K562 (cell line): ENCODE results near the gene IDUA. TPM values are rescaled to one million over a fixed set of nuclear protein-coding genes. Genes with fewer than 3 reads are reported as not detected.
A peak's percentile ranks its signal among the peaks of the same experiment; 100 is the strongest.

Source experiments
- CBFA2T2 ChIP-seq: fragments of 450-650 bp; conservative IDR thresholded peaks from 2 replicates; pipeline ENCODE4 v1.6.1; 2017; ENCODE audit warnings: mild to moderate bottlenecking
- ETS2 ChIP-seq: IDR thresholded peaks from 2 replicates; pipeline ENCODE4 v1.6.1; 2016; ENCODE audit warnings: borderline replicate concordance, missing genetic modification characterization, mild to moderate bottlenecking, moderate library complexity, missing compliant biosample characterization; ENCODE audit not compliant: poor library complexity, severe bottlenecking
- EZH2 ChIP-seq: IDR thresholded peaks from 2 replicates; pipeline ENCODE4 v1.6.1; 2012; ENCODE audit warnings: low read depth, mild to moderate bottlenecking, inconsistent platforms, low read length, borderline replicate concordance
- HDAC1 ChIP-seq, 2 experiments: fragments of 450-650 bp; IDR thresholded peaks; 2 replicates each; pipeline ENCODE4 v1.6.1; 2016 to 2017; ENCODE audit warnings: inconsistent platforms in 1 of 2, mild to moderate bottlenecking in 1 of 2, moderate library complexity in 1 of 2
- KDM5B ChIP-seq: fragments of 200-600 bp; sonication (generic); IDR thresholded peaks from 2 replicates; pipeline ENCODE4 v1.6.1; 2012; ENCODE audit warnings: low read depth, mild to moderate bottlenecking, moderate library complexity, low read length, control low read depth, inconsistent platforms; ENCODE audit not compliant: insufficient replicate concordance
- LARP7 ChIP-seq: fragments of 450-650 bp; IDR thresholded peaks from 2 replicates; pipeline ENCODE4 v1.6.1; 2016
- NFIX ChIP-seq: fragments of 250-450 bp; sonication (Bioruptor Pico); IDR thresholded peaks from 2 replicates; pipeline ENCODE4 v1.4.0; 2020; ENCODE audit warnings: low read depth, mild to moderate bottlenecking, moderate library complexity
- POLR2AphosphoS2 ChIP-seq: IDR thresholded peaks from 2 replicates; pipeline ENCODE4 v1.6.1; 2012; ENCODE audit warnings: low read length, improper control_type of control experiment
- PURB ChIP-seq: sonication (generic); formaldehyde crosslinking; IDR thresholded peaks from 2 replicates; pipeline ENCODE4 v1.9.0; 2021; ENCODE audit warnings: low read depth, mild to moderate bottlenecking, missing genetic modification reagents
- SMARCB1 ChIP-seq: IDR thresholded peaks from 2 replicates; pipeline ENCODE4 v1.6.1; 2011; ENCODE audit warnings: improper control_type of control experiment, low read depth; ENCODE audit not compliant: insufficient read length
- SNRNP70 ChIP-seq: fragments of 200-400 bp; formaldehyde crosslinking; optimal IDR thresholded peaks from 2 replicates; pipeline ENCODE3; 2017; ENCODE audit warnings: low read depth, low read length
- XRCC4 ChIP-seq: IDR thresholded peaks from one replicate; pipeline ENCODE4 v1.6.1; 2011; ENCODE audit not compliant: insufficient read depth, insufficient read length; ENCODE audit errors: extremely low read depth
- ZNF347 ChIP-seq: fragments of 450-650 bp; formaldehyde crosslinking; IDR thresholded peaks from 2 replicates; pipeline ENCODE4 v1.4.0; 2020; ENCODE audit warnings: low read depth, mild to moderate bottlenecking, moderate library complexity
- ZNF77 ChIP-seq: fragments of 250-450 bp; sonication (Bioruptor Pico); IDR thresholded peaks from 2 replicates; pipeline ENCODE4 v1.5.0; 2020
- polyA plus RNA-seq, 8 experiments: library from polyadenylated mRNA; depleted of rRNA in 4 of 8; stranded (reverse) in 5 of 8; unstranded in 3 of 8; fragments of >200 nt; fragmentation: Nextera tagmentation in 2 of 8; fragmentation: Illumina TruSeq in 1 of 8; extraction: Ambion mirVana in 2 of 8; extraction: Trizol in 1 of 8; gene quantifications; 2 replicates each; pipeline versions ENCODE4 v1.2.1 to v1.2.3, GENCODE V29; 2011 to 2014; ENCODE audit warnings: inconsistent platforms in 1 of 8, missing spikeins in 1 of 8
- total RNA-seq, 7 experiments: library from RNA; depleted of rRNA in 6 of 7; stranded (reverse); fragments of >200 nt in 6 of 7; fragmentation: Illumina TruSeq in 2 of 7; extraction: Trizol in 2 of 7; gene quantifications; 2 replicates each; pipeline versions ENCODE4 v1.2.1 to v1.2.3, GENCODE V29; 2011 to 2021; ENCODE audit warnings: low replicate concordance in 1 of 7
- TF ChIP-seq, protein P1 (sequence below): fragments of 250-450 bp; sonication (Bioruptor Pico); IDR thresholded peaks from 2 replicates; pipeline ENCODE4 v1.4.0; 2020; ENCODE audit warnings: mild to moderate bottlenecking, moderate library complexity
- TF ChIP-seq, protein P2 (sequence below): fragments of 450-650 bp; formaldehyde crosslinking; IDR thresholded peaks from 2 replicates; pipeline ENCODE4 v1.4.0; 2022; ENCODE audit warnings: missing genetic modification characterization
- TF ChIP-seq, protein P3 (sequence below), 2 experiments: fragments of 450-650 bp; formaldehyde crosslinking in 1 of 2; IDR thresholded peaks; 2 replicates each; pipeline versions ENCODE4 v1.4.0 to v1.6.1; 2014 to 2020; ENCODE audit warnings: mild to moderate bottlenecking in 2 of 2, borderline replicate concordance in 1 of 2, low read depth in 1 of 2

The IDUA gene
- total and polyA plus RNA-seq, 9 of the 15 experiments (the other 6 are each of a cell fraction or from before 2014, with no cell fraction given) = 0.04 to 16.1 (median 1.2) TPM

DNA sequence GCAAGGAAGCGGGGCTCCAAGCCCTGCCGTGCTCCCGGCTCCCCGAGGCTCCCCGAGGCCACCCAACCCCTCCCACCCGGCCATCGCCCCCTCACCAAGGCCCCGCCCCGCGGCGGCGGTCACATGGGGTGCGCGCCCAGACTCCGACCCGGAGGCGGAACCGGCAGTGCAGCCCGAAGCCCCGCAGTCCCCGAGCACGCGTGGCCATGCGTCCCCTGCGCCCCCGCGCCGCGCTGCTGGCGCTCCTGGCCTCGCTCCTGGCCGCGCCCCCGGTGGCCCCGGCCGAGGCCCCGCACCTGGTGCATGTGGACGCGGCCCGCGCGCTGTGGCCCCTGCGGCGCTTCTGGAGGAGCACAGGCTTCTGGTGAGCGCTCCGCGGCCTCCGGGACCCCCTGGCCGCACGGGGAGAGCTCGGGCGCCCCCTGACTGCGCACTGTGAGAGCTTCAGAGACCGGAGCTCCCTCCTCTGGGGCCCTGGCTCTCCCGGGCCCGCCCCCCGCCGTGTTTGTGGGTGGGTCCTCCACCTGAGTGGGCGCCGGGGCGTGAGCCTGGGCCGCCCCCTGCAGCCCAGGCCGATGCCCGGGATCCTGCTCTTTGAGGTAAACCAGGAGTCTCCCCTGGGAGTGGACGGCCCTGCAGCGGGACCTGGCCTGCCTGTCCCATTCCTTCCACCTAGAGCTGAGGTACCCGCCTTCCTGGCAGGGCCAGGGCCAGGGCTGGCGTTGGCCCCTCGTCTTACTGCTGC lies at the start of gene IDUA (continued):
- TF ChIP-seq, protein P1, sequence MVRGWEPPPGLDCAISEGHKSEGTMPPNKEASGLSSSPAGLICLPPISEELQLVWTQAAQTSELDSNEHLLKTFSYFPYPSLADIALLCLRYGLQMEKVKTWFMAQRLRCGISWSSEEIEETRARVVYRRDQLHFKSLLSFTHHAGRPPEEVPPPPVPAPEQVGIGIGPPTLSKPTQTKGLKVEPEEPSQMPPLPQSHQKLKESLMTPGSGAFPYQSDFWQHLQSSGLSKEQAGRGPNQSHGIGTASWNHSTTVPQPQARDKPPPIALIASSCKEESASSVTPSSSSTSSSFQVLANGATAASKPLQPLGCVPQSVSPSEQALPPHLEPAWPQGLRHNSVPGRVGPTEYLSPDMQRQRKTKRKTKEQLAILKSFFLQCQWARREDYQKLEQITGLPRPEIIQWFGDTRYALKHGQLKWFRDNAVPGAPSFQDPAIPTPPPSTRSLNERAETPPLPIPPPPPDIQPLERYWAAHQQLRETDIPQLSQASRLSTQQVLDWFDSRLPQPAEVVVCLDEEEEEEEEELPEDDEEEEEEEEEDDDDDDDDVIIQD = no peak
- TF ChIP-seq, protein P2, sequence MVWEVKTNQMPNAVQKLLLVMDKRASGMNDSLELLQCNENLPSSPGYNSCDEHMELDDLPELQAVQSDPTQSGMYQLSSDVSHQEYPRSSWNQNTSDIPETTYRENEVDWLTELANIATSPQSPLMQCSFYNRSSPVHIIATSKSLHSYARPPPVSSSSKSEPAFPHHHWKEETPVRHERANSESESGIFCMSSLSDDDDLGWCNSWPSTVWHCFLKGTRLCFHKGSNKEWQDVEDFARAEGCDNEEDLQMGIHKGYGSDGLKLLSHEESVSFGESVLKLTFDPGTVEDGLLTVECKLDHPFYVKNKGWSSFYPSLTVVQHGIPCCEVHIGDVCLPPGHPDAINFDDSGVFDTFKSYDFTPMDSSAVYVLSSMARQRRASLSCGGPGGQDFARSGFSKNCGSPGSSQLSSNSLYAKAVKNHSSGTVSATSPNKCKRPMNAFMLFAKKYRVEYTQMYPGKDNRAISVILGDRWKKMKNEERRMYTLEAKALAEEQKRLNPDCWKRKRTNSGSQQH (CRISPR knock-in tag) = no peak
- TF ChIP-seq PURB (CRISPR knock-in tag) (no peak), CBFA2T2 (no peak), ZNF347 (no peak), HDAC1 (IDR thresholded peaks at IDR 0.05) (peak in 1 of 2 experiments; percentile 4; a peak in 1 of 4 replicates), EZH2 (no peak), POLR2AphosphoS2 (peak; percentile 40; the same call in 1 of the 2 replicates), NFIX (CRISPR knock-in tag) (no peak), XRCC4 (no peak), KDM5B (peak; percentile 49), SNRNP70 (no peak), ZNF77 (CRISPR knock-in tag) (no peak), SMARCB1 (no peak), LARP7 (no peak), ETS2 (no peak)
- TF ChIP-seq, protein P3, sequence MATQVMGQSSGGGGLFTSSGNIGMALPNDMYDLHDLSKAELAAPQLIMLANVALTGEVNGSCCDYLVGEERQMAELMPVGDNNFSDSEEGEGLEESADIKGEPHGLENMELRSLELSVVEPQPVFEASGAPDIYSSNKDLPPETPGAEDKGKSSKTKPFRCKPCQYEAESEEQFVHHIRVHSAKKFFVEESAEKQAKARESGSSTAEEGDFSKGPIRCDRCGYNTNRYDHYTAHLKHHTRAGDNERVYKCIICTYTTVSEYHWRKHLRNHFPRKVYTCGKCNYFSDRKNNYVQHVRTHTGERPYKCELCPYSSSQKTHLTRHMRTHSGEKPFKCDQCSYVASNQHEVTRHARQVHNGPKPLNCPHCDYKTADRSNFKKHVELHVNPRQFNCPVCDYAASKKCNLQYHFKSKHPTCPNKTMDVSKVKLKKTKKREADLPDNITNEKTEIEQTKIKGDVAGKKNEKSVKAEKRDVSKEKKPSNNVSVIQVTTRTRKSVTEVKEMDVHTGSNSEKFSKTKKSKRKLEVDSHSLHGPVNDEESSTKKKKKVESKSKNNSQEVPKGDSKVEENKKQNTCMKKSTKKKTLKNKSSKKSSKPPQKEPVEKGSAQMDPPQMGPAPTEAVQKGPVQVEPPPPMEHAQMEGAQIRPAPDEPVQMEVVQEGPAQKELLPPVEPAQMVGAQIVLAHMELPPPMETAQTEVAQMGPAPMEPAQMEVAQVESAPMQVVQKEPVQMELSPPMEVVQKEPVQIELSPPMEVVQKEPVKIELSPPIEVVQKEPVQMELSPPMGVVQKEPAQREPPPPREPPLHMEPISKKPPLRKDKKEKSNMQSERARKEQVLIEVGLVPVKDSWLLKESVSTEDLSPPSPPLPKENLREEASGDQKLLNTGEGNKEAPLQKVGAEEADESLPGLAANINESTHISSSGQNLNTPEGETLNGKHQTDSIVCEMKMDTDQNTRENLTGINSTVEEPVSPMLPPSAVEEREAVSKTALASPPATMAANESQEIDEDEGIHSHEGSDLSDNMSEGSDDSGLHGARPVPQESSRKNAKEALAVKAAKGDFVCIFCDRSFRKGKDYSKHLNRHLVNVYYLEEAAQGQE (IDR thresholded peaks at IDR 0.05; ENCODE audit: borderline replicate concordance) = peak; percentile 81
- TF ChIP-seq, protein P3 (CRISPR knock-in tag; IDR thresholded peaks at IDR 0.05; ENCODE audit: low read depth) = peak; percentile 79
